ENCODE data around the gene SERPINA6.

GRCh38 chr14:94337274-94337673, 14.1 kb upstream of the SERPINA6 start:
- TF ChIP-seq, protein P1, sequence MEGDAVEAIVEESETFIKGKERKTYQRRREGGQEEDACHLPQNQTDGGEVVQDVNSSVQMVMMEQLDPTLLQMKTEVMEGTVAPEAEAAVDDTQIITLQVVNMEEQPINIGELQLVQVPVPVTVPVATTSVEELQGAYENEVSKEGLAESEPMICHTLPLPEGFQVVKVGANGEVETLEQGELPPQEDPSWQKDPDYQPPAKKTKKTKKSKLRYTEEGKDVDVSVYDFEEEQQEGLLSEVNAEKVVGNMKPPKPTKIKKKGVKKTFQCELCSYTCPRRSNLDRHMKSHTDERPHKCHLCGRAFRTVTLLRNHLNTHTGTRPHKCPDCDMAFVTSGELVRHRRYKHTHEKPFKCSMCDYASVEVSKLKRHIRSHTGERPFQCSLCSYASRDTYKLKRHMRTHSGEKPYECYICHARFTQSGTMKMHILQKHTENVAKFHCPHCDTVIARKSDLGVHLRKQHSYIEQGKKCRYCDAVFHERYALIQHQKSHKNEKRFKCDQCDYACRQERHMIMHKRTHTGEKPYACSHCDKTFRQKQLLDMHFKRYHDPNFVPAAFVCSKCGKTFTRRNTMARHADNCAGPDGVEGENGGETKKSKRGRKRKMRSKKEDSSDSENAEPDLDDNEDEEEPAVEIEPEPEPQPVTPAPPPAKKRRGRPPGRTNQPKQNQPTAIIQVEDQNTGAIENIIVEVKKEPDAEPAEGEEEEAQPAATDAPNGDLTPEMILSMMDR (conservative IDR thresholded peaks at IDR 0.05), result no peak
- no peak for TF ChIP-seq EZH2 (IDR thresholded peaks at IDR 0.05; ENCODE audit: low read depth)

Measured in PC-9 (cell line).